ENCODE measurements around the gene CCDC63. TPM values are rescaled to one million over a fixed set of nuclear protein-coding genes. Genes with fewer than 3 reads are reported as not detected.

The CCDC63 gene
- polyA plus RNA-seq, 1 of the 3 experiments (the other 2 are of a cell fraction), result not detected

DNA sequence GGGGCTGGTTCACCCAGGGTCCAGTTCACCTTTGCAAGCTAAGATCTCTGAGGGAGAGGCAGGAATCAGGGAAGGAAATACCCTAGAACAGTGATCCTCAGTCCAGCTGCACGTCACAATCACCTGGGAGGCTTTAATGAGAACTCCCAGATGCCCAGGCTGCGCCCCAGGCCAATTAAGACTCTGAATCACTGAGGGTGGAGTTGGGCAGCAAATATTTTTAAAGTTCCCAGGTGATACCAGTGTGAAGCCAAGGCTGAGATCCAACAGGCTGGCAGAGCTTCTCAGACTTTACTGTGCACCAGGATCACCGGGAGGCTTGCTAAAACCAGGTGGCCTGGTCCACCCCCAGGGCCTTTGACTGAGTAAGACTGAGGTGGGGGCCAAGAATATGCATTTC lies 49.8 kb downstream of the CCDC63 start:
- H3K9me3 ChIP-seq, result no peaks in the 10 kb centered on the region
- DNase-seq, result no peak
- no peaks in the 10 kb centered on the region; the same call in 1 of the 2 replicates for H3K27me3 ChIP-seq (ENCODE audit: insufficient read depth)
- H3K9ac ChIP-seq, result no peak overlapping the region
- no peak overlapping the region for H3K4me2 ChIP-seq
- WGBS (ENCODE audit: low lambda C conversion rate), result 83% methylated on average over 3 of the region's 3 CpGs
- TF ChIP-seq, protein P1, sequence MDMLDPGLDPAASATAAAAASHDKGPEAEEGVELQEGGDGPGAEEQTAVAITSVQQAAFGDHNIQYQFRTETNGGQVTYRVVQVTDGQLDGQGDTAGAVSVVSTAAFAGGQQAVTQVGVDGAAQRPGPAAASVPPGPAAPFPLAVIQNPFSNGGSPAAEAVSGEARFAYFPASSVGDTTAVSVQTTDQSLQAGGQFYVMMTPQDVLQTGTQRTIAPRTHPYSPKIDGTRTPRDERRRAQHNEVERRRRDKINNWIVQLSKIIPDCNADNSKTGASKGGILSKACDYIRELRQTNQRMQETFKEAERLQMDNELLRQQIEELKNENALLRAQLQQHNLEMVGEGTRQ (IDR thresholded peaks at IDR 0.05; ENCODE audit: borderline replicate concordance, low read depth, low read length), result no peak
- TF ChIP-seq FOXM1 (IDR thresholded peaks at IDR 0.05; ENCODE audit: low read depth), result no peak
- TF ChIP-seq SIN3A (IDR thresholded peaks at IDR 0.05; ENCODE audit: borderline replicate concordance, low read depth, low read length), result no peak
- TF ChIP-seq NFIC (IDR thresholded peaks at IDR 0.05; ENCODE audit: borderline replicate concordance), result no peak
- no peak for TF ChIP-seq TAF1 (IDR thresholded peaks at IDR 0.05; ENCODE audit: borderline replicate concordance, low read depth, low read length)
- TF ChIP-seq, protein P2, sequence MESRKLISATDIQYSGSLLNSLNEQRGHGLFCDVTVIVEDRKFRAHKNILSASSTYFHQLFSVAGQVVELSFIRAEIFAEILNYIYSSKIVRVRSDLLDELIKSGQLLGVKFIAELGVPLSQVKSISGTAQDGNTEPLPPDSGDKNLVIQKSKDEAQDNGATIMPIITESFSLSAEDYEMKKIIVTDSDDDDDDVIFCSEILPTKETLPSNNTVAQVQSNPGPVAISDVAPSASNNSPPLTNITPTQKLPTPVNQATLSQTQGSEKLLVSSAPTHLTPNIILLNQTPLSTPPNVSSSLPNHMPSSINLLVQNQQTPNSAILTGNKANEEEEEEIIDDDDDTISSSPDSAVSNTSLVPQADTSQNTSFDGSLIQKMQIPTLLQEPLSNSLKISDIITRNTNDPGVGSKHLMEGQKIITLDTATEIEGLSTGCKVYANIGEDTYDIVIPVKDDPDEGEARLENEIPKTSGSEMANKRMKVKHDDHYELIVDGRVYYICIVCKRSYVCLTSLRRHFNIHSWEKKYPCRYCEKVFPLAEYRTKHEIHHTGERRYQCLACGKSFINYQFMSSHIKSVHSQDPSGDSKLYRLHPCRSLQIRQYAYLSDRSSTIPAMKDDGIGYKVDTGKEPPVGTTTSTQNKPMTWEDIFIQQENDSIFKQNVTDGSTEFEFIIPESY (IDR thresholded peaks at IDR 0.05; ENCODE audit: borderline replicate concordance, low read depth), result no peak
- no peak for TF ChIP-seq FOSL2 (IDR thresholded peaks at IDR 0.05; ENCODE audit: borderline replicate concordance, low read depth)
- TF ChIP-seq YY1 (IDR thresholded peaks at IDR 0.05; ENCODE audit: low read depth), result no peak
- no peak for TF ChIP-seq EZH2phosphoT487 (IDR thresholded peaks at IDR 0.05; ENCODE audit: borderline replicate concordance, low read depth)
- TF ChIP-seq ELF1 (IDR thresholded peaks at IDR 0.05), result no peak
- no peak for TF ChIP-seq CHD2 (IDR thresholded peaks at IDR 0.05; ENCODE audit: low read length, partially characterized antibody)
- no peak for TF ChIP-seq TEAD4 (IDR thresholded peaks at IDR 0.05; ENCODE audit: borderline replicate concordance, insufficient read depth)
- TF ChIP-seq RCOR1 (IDR thresholded peaks at IDR 0.05; ENCODE audit: low read length), result no peak
- TF ChIP-seq GABPA (IDR thresholded peaks at IDR 0.05; ENCODE audit: low read depth), result no peak
- no peak for TF ChIP-seq EP300 (IDR thresholded peaks at IDR 0.05; ENCODE audit: borderline replicate concordance in 1 of 2, low read depth in 1 of 2, low read length in 1 of 2)
- TF ChIP-seq TCF12 (IDR thresholded peaks at IDR 0.05), result no peak
- no peak for TF ChIP-seq GATA2 (CRISPR knock-in tag; IDR thresholded peaks at IDR 0.05)
- TF ChIP-seq, protein P3, sequence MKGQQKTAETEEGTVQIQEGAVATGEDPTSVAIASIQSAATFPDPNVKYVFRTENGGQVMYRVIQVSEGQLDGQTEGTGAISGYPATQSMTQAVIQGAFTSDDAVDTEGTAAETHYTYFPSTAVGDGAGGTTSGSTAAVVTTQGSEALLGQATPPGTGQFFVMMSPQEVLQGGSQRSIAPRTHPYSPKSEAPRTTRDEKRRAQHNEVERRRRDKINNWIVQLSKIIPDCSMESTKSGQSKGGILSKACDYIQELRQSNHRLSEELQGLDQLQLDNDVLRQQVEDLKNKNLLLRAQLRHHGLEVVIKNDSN (IDR thresholded peaks at IDR 0.05; ENCODE audit: borderline replicate concordance, low read depth), result no peak
- TF ChIP-seq, protein P4, sequence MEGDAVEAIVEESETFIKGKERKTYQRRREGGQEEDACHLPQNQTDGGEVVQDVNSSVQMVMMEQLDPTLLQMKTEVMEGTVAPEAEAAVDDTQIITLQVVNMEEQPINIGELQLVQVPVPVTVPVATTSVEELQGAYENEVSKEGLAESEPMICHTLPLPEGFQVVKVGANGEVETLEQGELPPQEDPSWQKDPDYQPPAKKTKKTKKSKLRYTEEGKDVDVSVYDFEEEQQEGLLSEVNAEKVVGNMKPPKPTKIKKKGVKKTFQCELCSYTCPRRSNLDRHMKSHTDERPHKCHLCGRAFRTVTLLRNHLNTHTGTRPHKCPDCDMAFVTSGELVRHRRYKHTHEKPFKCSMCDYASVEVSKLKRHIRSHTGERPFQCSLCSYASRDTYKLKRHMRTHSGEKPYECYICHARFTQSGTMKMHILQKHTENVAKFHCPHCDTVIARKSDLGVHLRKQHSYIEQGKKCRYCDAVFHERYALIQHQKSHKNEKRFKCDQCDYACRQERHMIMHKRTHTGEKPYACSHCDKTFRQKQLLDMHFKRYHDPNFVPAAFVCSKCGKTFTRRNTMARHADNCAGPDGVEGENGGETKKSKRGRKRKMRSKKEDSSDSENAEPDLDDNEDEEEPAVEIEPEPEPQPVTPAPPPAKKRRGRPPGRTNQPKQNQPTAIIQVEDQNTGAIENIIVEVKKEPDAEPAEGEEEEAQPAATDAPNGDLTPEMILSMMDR (IDR thresholded peaks at IDR 0.05), result no peak
- H3K4me1 ChIP-seq (ENCODE audit: control insufficient read depth in 1 of 2, insufficient read depth in 2 of 2, low read depth in 1 of 2, low read length in 1 of 2), result no peaks in the 10 kb centered on the region; a peak in 1 of 4 replicates
- no peaks in the 10 kb centered on the region for H3K79me2 ChIP-seq (ENCODE audit: insufficient read depth)
- H4K20me1 ChIP-seq (ENCODE audit: insufficient read depth), result no peaks in the 10 kb centered on the region
- no peaks in the 10 kb centered on the region for H3K36me3 ChIP-seq (replicated peaks in 1 of 2; ENCODE audit: control insufficient read depth in 1 of 2, insufficient read depth in 2 of 2, low read length in 1 of 2)
- no peak overlapping the region for H2AFZ ChIP-seq (ENCODE audit: low read depth)
- no peak overlapping the region for H3K27ac ChIP-seq (ENCODE audit: low read depth in 2 of 2, low read length in 1 of 2)
- H3K4me3 ChIP-seq (ENCODE audit: low read depth in 2 of 2, low read length in 1 of 2), result no peak overlapping the region
- ChIA-PET CTCF (interaction anchor here (1.1 to 2.3 kb wide), 5 partner anchors 8 to 402 kb away, joined by 3 to 8 read pairs (median 3); no protein-coding TSS in a partner anchor), POLR2A (no interaction called here)
- no peaks in the 10 kb centered on the region for H3K9me2 ChIP-seq
- peaks cover 12% of the 10 kb centered on the region for H3F3A ChIP-seq (replicated peaks; ENCODE audit: insufficient read depth)

Measured in SK-N-SH (cell line).